ENCODE measurements around the gene TSHZ3. TPM values are rescaled to one million over a fixed set of nuclear protein-coding genes. Genes with fewer than 3 reads are reported as not detected.

Gene TSHZ3
- total and polyA plus RNA-seq, 2 of the 8 experiments (the other 6 are each of a cell fraction or from before 2014, with no cell fraction given) = 3.1 to 12.3 TPM

DNA sequence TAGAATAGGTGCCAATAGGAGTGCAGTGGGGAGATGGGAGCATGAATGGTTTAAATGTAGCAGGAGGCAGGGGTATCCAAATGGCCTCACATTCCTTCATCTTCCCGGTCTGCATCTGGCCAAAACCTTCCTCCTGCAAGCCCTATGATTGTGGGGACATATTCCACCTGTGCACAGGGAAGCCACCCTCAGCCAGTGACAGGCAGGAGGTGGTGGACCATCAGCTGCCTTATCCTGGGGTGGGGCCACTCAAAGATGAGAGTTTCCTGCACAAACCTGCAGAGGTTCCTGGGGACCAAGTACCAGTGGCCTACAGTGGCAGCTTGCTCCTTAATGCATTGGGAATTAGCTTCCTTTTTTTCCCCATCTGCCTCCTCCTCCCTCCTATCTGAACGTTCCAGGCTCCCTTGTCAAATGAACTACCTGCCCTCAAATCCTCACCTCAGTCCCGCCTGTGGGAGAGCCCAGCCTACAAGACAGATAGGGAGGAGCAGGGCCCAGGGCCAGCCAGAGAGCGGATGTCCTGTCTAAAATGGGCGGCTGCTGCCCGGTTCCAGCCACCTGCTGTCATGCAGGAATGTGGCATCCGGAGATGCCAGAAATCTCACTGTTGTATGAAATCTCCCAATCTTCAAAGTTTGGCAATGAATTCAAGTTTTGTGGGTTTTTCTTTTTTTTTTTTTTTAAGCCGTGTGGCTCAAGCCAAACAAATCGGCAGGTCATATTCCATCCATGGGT lies 85.0 kb downstream of the TSHZ3 start (continued):
- TF ChIP-seq, protein P1, sequence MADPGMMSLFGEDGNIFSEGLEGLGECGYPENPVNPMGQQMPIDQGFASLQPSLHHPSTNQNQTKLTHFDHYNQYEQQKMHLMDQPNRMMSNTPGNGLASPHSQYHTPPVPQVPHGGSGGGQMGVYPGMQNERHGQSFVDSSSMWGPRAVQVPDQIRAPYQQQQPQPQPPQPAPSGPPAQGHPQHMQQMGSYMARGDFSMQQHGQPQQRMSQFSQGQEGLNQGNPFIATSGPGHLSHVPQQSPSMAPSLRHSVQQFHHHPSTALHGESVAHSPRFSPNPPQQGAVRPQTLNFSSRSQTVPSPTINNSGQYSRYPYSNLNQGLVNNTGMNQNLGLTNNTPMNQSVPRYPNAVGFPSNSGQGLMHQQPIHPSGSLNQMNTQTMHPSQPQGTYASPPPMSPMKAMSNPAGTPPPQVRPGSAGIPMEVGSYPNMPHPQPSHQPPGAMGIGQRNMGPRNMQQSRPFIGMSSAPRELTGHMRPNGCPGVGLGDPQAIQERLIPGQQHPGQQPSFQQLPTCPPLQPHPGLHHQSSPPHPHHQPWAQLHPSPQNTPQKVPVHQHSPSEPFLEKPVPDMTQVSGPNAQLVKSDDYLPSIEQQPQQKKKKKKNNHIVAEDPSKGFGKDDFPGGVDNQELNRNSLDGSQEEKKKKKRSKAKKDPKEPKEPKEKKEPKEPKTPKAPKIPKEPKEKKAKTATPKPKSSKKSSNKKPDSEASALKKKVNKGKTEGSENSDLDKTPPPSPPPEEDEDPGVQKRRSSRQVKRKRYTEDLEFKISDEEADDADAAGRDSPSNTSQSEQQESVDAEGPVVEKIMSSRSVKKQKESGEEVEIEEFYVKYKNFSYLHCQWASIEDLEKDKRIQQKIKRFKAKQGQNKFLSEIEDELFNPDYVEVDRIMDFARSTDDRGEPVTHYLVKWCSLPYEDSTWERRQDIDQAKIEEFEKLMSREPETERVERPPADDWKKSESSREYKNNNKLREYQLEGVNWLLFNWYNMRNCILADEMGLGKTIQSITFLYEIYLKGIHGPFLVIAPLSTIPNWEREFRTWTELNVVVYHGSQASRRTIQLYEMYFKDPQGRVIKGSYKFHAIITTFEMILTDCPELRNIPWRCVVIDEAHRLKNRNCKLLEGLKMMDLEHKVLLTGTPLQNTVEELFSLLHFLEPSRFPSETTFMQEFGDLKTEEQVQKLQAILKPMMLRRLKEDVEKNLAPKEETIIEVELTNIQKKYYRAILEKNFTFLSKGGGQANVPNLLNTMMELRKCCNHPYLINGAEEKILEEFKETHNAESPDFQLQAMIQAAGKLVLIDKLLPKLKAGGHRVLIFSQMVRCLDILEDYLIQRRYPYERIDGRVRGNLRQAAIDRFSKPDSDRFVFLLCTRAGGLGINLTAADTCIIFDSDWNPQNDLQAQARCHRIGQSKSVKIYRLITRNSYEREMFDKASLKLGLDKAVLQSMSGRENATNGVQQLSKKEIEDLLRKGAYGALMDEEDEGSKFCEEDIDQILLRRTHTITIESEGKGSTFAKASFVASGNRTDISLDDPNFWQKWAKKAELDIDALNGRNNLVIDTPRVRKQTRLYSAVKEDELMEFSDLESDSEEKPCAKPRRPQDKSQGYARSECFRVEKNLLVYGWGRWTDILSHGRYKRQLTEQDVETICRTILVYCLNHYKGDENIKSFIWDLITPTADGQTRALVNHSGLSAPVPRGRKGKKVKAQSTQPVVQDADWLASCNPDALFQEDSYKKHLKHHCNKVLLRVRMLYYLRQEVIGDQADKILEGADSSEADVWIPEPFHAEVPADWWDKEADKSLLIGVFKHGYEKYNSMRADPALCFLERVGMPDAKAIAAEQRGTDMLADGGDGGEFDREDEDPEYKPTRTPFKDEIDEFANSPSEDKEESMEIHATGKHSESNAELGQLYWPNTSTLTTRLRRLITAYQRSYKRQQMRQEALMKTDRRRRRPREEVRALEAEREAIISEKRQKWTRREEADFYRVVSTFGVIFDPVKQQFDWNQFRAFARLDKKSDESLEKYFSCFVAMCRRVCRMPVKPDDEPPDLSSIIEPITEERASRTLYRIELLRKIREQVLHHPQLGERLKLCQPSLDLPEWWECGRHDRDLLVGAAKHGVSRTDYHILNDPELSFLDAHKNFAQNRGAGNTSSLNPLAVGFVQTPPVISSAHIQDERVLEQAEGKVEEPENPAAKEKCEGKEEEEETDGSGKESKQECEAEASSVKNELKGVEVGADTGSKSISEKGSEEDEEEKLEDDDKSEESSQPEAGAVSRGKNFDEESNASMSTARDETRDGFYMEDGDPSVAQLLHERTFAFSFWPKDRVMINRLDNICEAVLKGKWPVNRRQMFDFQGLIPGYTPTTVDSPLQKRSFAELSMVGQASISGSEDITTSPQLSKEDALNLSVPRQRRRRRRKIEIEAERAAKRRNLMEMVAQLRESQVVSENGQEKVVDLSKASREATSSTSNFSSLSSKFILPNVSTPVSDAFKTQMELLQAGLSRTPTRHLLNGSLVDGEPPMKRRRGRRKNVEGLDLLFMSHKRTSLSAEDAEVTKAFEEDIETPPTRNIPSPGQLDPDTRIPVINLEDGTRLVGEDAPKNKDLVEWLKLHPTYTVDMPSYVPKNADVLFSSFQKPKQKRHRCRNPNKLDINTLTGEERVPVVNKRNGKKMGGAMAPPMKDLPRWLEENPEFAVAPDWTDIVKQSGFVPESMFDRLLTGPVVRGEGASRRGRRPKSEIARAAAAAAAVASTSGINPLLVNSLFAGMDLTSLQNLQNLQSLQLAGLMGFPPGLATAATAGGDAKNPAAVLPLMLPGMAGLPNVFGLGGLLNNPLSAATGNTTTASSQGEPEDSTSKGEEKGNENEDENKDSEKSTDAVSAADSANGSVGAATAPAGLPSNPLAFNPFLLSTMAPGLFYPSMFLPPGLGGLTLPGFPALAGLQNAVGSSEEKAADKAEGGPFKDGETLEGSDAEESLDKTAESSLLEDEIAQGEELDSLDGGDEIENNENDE (IDR thresholded peaks at IDR 0.05; ENCODE audit: insufficient replicate concordance, low read length) = no peak
- TF ChIP-seq CTBP2 (IDR thresholded peaks at IDR 0.05; ENCODE audit: borderline replicate concordance, insufficient read depth, insufficient read length, low read length) (no peak), KDM5A (IDR thresholded peaks at IDR 0.05; ENCODE audit: low read length) (no peak), RAD21 (IDR thresholded peaks at IDR 0.05 in 1 of 2, conservative IDR thresholded peaks at IDR 0.05 in 1 of 2; ENCODE audit: low read depth in 2 of 2, low read length in 2 of 2) (no peak)
